CD4-positive, alpha-beta T cell (primary cell): Measurements from ENCODE around the gene GALNT1. TPM values are rescaled to one million over a fixed set of nuclear protein-coding genes. Genes with fewer than 3 reads are reported as not detected.

Source experiments
- ATAC-seq: fragments of 200-7000 bp; cut with Tn5 transposase; one replicate; pipeline ENCODE4 v1.10.0; 2022; ENCODE audit warnings: mild to moderate bottlenecking; ENCODE audit not compliant: poor library complexity
- CTCF ChIA-PET: fragments of 350-600 bp; sonication (Branson Sonifier 250); formaldehyde crosslinking; loops from one replicate; lab custom pipeline; 2021; ENCODE audit warnings: antibody characterized with exemption, inconsistent platforms; lab: Charles Lee
- POLR2A ChIA-PET: fragments of 350-600 bp; sonication (Branson Sonifier 250); formaldehyde crosslinking; loops from one replicate; lab custom pipeline; 2021; ENCODE audit warnings: antibody characterized with exemption, inconsistent platforms; lab: Charles Lee
- DNase-seq, 14 experiments: peaks; one replicate each; pipeline ENCODE4 v3.0.0-alpha.2; 2013 to 2020; ENCODE audit warnings: mixed read lengths in 2 of 14
- H3K27ac ChIP-seq, 2 donors: one replicate each; pipeline versions ENCODE4 v1.5.1 to v1.7.0; 2013; ENCODE audit warnings: low read length in 2 of 2, low read depth in 1 of 2, mild to moderate bottlenecking in 1 of 2
- H3K27me3 ChIP-seq, 2 experiments: 1 replicate in 1 of 2; 2 replicates in 1 of 2; pipeline versions ENCODE4 v1.6.1 to v1.7.0; 2013; ENCODE audit warnings: low read length in 2 of 2, control low read depth in 1 of 2, mild to moderate bottlenecking in 1 of 2, moderate library complexity in 1 of 2; ENCODE audit not compliant: insufficient read depth in 2 of 2, control insufficient read depth in 1 of 2
- H3K36me3 ChIP-seq: one replicate; pipeline ENCODE4 v1.6.1; 2013; ENCODE audit warnings: low read length, control low read depth; ENCODE audit not compliant: insufficient read depth
- H3K4me1 ChIP-seq: one replicate; pipeline ENCODE4 v1.6.1; 2013; ENCODE audit warnings: low read length, control low read depth; ENCODE audit not compliant: insufficient read depth
- H3K4me3 ChIP-seq: one replicate; pipeline ENCODE4 v1.5.1; 2013; ENCODE audit warnings: mild to moderate bottlenecking, low read length, moderate library complexity
- H3K9me3 ChIP-seq, 2 experiments: 1 replicate in 1 of 2; 2 replicates in 1 of 2; pipeline versions ENCODE4 v1.6.1 to v1.7.0; 2013; ENCODE audit warnings: low read length in 2 of 2, mild to moderate bottlenecking in 2 of 2, control low read depth in 1 of 2, moderate library complexity in 1 of 2; ENCODE audit not compliant: control insufficient read depth in 1 of 2, insufficient read depth in 1 of 2
- H3K27ac Mint-ChIP-seq: one replicate; pipeline ENCODE4 v1.8.0; 2020; ENCODE audit warnings: mixed read lengths
- H3K27me3 Mint-ChIP-seq: one replicate; pipeline ENCODE4 v1.8.0; 2021; ENCODE audit warnings: mixed read lengths
- H3K36me3 Mint-ChIP-seq: one replicate; pipeline ENCODE4 v1.8.0; 2021; ENCODE audit warnings: low read depth, mixed read lengths
- H3K4me1 Mint-ChIP-seq: one replicate; pipeline ENCODE4 v1.8.0; 2021; ENCODE audit warnings: low read depth, mixed read lengths
- H3K4me3 Mint-ChIP-seq: one replicate; pipeline ENCODE4 v1.8.0; 2020; ENCODE audit warnings: mild to moderate bottlenecking, mixed read lengths
- H3K9me3 Mint-ChIP-seq: one replicate; pipeline ENCODE4 v1.8.0; 2020; ENCODE audit warnings: mixed read lengths
- CTCF ChIP-seq: fragments of 200-600 bp; IDR thresholded peaks from one replicate; pipeline ENCODE4 v1.8.0; 2022; ENCODE audit warnings: antibody characterized with exemption, mild to moderate bottlenecking
- intact Hi-C, 2 experiments: fragments of 100-400 bp; cut with DNase I in 1 of 2; cut with micrococcal nuclease in 1 of 2; formaldehyde crosslinking; loops; one replicate each; pipeline versions ENCODE4 v1.15.1 to v1.9.0; 2023 to 2025; cut with DNase I, micrococcal nuclease
- total RNA-seq, 174 experiments: library from RNA in 2 of 174; stranded (reverse) in 2 of 174; gene quantifications; one replicate each; pipeline ENCODE4 v1.2.3 and lab custom pipeline; 2021 to 2026

Gene GALNT1
- total RNA-seq, 2 experiments from 2014 or later, result 16.1 to 17.9 TPM

DNA sequence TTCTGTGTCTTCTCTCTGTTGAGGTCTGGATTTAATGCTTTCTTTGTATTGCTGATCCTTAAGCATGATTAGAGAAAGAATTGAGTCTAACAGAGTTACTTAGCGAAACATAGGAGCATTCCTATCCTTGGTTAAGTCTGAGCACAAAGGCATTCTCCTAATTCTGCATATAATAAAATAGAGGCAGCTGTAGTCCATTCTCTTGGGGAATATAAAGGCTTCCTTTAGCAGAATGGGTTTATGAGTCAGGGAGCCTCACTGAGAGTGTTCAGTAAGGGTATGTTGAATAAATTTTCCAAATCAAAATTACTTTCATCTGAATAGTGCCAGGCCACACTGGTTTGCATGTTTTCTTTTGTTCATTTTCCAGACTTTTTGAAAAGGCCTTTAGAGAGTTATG is 101.5 kb downstream of the GALNT1 start:
- Histone ChIP-seq H3K9me3 (no peaks in the 10 kb centered on the region), H3K36me3 (peaks cover 6% of the 10 kb centered on the region), H3K27ac (no peak overlapping the region), H3K4me3 (no peak overlapping the region), H3K4me1 (no peaks in the 10 kb centered on the region), H3K27me3 (no peaks in the 10 kb centered on the region)
- Mint-ChIP-seq H3K9me3 (no peaks in the 10 kb centered on the region), H3K27me3 (no peaks in the 10 kb centered on the region), H3K4me3 (no peak overlapping the region), H3K27ac (no peak overlapping the region), H3K36me3 (peaks cover 65% of the 10 kb centered on the region), H3K4me1 (no peaks in the 10 kb centered on the region)
- intact Hi-C loops, result no loop called here
- DNase-seq, result no peak
- ChIA-PET CTCF (interaction anchor here (0.5 kb wide), 1 partner anchor 182 kb away, joined by 3 read pairs; no protein-coding TSS in a partner anchor), POLR2A (no interaction called here)
- TF ChIP-seq CTCF, result no peak
- no peak for ATAC-seq

DNA sequence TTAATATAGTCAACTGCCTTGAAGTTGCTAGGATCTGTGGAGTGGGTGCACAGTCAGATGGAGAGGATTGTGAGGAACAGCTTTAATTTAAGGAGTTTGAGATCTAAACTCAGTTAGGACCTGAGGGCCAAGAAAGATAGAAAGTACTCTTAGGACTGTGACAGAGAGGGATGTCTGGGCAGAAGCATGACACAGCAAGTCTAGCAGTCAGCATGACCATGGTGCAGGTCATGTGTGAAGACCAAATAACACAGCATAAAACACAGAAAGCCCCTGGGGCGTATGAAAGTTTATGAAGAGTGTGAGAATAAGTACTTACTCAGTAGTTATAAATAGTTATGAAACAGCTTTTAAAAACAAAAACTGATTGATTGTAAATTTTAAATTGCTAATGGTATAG is 107.2 kb downstream of the GALNT1 start:
- Histone ChIP-seq H3K4me3 (no peak overlapping the region), H3K36me3 (peaks cover 20% of the 10 kb centered on the region), H3K4me1 (no peaks in the 10 kb centered on the region), H3K27ac (no peak overlapping the region), H3K27me3 (no peaks in the 10 kb centered on the region), H3K9me3 (no peaks in the 10 kb centered on the region)
- ATAC-seq (no peak), DNase-seq (no peak)
- Mint-ChIP-seq H3K9me3 (no peaks in the 10 kb centered on the region), H3K27me3 (no peaks in the 10 kb centered on the region), H3K4me1 (no peaks in the 10 kb centered on the region), H3K27ac (no peak overlapping the region), H3K36me3 (peaks cover 58% of the 10 kb centered on the region), H3K4me3 (no peak overlapping the region)
- intact Hi-C loops, result no loop called here
- TF ChIP-seq CTCF, result no peak
- ChIA-PET POLR2A (no interaction called here), CTCF (no interaction called here)

GRCh38 chr18:35689728-35690127 is 108.2 kb downstream of the GALNT1 start:
- POLR2A ChIA-PET, result interaction anchor here (1.1 kb wide), 1 partner anchor 14 kb away, joined by 3 read pairs; no protein-coding TSS in a partner anchor

More at GRCh38 chr18:35689728-35690127, 108.2 kb downstream of the GALNT1 start:
- Histone ChIP-seq H3K27me3 (no peaks in the 10 kb centered on the region), H3K4me3 (no peak overlapping the region), H3K27ac (no peak overlapping the region), H3K4me1 (no peaks in the 10 kb centered on the region), H3K36me3 (peaks cover 17% of the 10 kb centered on the region), H3K9me3 (no peaks in the 10 kb centered on the region)
- no peaks in the 10 kb centered on the region for H3K4me1 Mint-ChIP-seq
- H3K9me3 Mint-ChIP-seq, result no peaks in the 10 kb centered on the region
- no peak overlapping the region for H3K27ac Mint-ChIP-seq
- H3K27me3 Mint-ChIP-seq, result no peaks in the 10 kb centered on the region
- CTCF ChIA-PET, result interaction anchor here (0.6 kb wide), 2 partner anchors 13 to 207 kb away, joined by 3 to 4 read pairs; no protein-coding TSS in a partner anchor
- ATAC-seq (no peak), DNase-seq (no peak)
- no peak for TF ChIP-seq CTCF
- H3K4me3 Mint-ChIP-seq, result no peak overlapping the region
- H3K36me3 Mint-ChIP-seq, result peaks cover 48% of the 10 kb centered on the region
- intact Hi-C loops, result no loop called here
